ENCODE results near the gene SMIM26. TPM values are rescaled to one million over a fixed set of nuclear protein-coding genes. Genes with fewer than 3 reads are reported as not detected.

SMIM26 gene
- total RNA-seq, 2 experiments from 2014 or later = 56.5 to 56.6 TPM

DNA sequence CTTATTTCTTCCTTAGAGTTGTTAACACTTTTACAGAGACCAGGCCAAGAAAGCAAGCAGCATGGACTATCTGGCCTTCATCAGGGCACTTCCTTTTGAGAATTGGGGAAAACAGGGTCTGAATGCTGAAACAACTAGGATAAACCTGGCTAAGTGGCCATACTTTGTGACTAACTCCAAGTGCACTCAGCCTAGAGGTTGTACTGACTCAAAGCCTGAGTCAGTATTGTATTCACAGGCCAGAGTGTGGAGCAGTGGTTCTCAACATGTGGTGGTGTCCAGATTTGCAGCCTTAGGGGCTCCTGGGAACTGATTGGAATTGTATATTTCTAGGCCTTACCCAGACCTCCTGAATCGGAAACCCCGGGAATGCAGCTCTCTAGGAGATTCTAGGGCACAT, 39.4 kb upstream of the SMIM26 start:
- Mint-ChIP-seq H3K36me3 (ENCODE audit: low read depth) (peaks cover 57% of the 10 kb centered on the region), H3K27ac (no peak overlapping the region), H3K4me1 (ENCODE audit: low read depth) (no peaks in the 10 kb centered on the region), H3K4me3 (no peak overlapping the region), H3K9me3 (no peaks in the 10 kb centered on the region), H3K27me3 (no peaks in the 10 kb centered on the region)
- ATAC-seq (no peak), DNase-seq (no peak)
- intact Hi-C loops (cut with micrococcal nuclease) = no loop called here
- TF ChIP-seq, protein P1, sequence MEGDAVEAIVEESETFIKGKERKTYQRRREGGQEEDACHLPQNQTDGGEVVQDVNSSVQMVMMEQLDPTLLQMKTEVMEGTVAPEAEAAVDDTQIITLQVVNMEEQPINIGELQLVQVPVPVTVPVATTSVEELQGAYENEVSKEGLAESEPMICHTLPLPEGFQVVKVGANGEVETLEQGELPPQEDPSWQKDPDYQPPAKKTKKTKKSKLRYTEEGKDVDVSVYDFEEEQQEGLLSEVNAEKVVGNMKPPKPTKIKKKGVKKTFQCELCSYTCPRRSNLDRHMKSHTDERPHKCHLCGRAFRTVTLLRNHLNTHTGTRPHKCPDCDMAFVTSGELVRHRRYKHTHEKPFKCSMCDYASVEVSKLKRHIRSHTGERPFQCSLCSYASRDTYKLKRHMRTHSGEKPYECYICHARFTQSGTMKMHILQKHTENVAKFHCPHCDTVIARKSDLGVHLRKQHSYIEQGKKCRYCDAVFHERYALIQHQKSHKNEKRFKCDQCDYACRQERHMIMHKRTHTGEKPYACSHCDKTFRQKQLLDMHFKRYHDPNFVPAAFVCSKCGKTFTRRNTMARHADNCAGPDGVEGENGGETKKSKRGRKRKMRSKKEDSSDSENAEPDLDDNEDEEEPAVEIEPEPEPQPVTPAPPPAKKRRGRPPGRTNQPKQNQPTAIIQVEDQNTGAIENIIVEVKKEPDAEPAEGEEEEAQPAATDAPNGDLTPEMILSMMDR (IDR thresholded peaks at IDR 0.05) = no peak
- ChIA-PET CTCF (no interaction called here), POLR2A (no interaction called here)

GRCh38 chr20:18529041-18529440, 38.2 kb upstream of the SMIM26 start:
- ChIA-PET CTCF (interaction anchor here (1.4 kb wide), 1 partner anchor 14 kb away, joined by 3 read pairs; no protein-coding TSS in a partner anchor), POLR2A (interaction anchor here (0.8 to 1.3 kb wide), 2 partner anchors 22 to 25 kb away, joined by 3 to 6 read pairs; no protein-coding TSS in a partner anchor)
- DNase-seq (no peak), ATAC-seq (no peak)
- intact Hi-C loops (cut with micrococcal nuclease) = no loop called here
- TF ChIP-seq, protein P1 (IDR thresholded peaks at IDR 0.05) = no peak
- H3K4me3 Mint-ChIP-seq = no peak overlapping the region
- peaks cover 62% of the 10 kb centered on the region for H3K36me3 Mint-ChIP-seq (ENCODE audit: low read depth)
- H3K27me3 Mint-ChIP-seq = no peaks in the 10 kb centered on the region
- H3K27ac Mint-ChIP-seq = no peak overlapping the region
- no peaks in the 10 kb centered on the region for H3K4me1 Mint-ChIP-seq (ENCODE audit: low read depth)
- H3K9me3 Mint-ChIP-seq = no peaks in the 10 kb centered on the region

GRCh38 chr20:18532626-18533025, 34.6 kb upstream of the SMIM26 start:
- CTCF ChIA-PET = no interaction called here

DNA sequence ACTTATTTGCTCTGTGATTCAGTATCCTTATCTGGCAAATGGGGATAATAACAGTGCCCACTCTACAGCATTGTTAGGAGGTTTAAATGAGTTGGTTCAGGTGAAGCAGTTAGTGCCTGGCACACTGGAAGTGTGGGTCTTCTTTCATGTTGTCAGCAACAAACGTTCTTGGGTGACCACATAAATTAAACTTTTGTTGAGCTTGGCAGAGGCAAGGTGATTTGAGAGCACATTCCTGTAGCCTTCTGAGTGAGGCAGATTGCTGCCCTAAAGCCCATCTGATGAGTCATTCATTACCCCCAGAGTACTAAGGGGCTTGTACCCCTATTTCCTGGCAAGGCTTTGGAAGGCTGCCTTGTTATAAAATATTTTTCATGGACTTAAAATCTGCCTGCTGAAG, 33.7 kb upstream of the SMIM26 start:
- TF ChIP-seq, protein P1 (IDR thresholded peaks at IDR 0.05) = no peak
- DNase-seq (no peak), ATAC-seq (no peak)
- intact Hi-C loops (cut with micrococcal nuclease) = no loop called here
- Mint-ChIP-seq H3K36me3 (ENCODE audit: low read depth) (peaks cover 64% of the 10 kb centered on the region), H3K4me1 (ENCODE audit: low read depth) (no peaks in the 10 kb centered on the region), H3K9me3 (no peaks in the 10 kb centered on the region), H3K4me3 (no peak overlapping the region), H3K27ac (no peak overlapping the region), H3K27me3 (no peaks in the 10 kb centered on the region)
- ChIA-PET CTCF (no interaction called here), POLR2A (no interaction called here)

More at GRCh38 chr20:18532626-18533025, 34.6 kb upstream of the SMIM26 start:
- intact Hi-C loops (cut with micrococcal nuclease) = no loop called here
- TF ChIP-seq, protein P1 (IDR thresholded peaks at IDR 0.05) = no peak
- Mint-ChIP-seq H3K36me3 (ENCODE audit: low read depth) (peaks cover 65% of the 10 kb centered on the region), H3K9me3 (no peaks in the 10 kb centered on the region), H3K27me3 (no peaks in the 10 kb centered on the region), H3K27ac (no peak overlapping the region), H3K4me3 (no peak overlapping the region), H3K4me1 (ENCODE audit: low read depth) (no peaks in the 10 kb centered on the region)
- POLR2A ChIA-PET = no interaction called here
- DNase-seq (no peak), ATAC-seq (no peak)

- intact Hi-C loops (cut with micrococcal nuclease) = no loop called here
- H3K4me3 Mint-ChIP-seq = no peak overlapping the region
- H3K4me1 Mint-ChIP-seq (ENCODE audit: low read depth) = no peaks in the 10 kb centered on the region
- ATAC-seq = no peak
- TF ChIP-seq, protein P1 (IDR thresholded peaks at IDR 0.05) = no peak
- H3K27me3 Mint-ChIP-seq = no peaks in the 10 kb centered on the region
- no peak overlapping the region for H3K27ac Mint-ChIP-seq
- H3K9me3 Mint-ChIP-seq = no peaks in the 10 kb centered on the region
- DNase-seq = no peak
- CTCF ChIA-PET = no interaction called here
- H3K36me3 Mint-ChIP-seq (ENCODE audit: low read depth) = peaks cover 58% of the 10 kb centered on the region
- POLR2A ChIA-PET = no interaction called here
Measured at GRCh38 chr20:18533978-18534644, 33.1 kb upstream of the SMIM26 start.
